Liver (tissue), 3 donors: Measurements from ENCODE around the gene PTP4A1.

ENCODE experiments used
- RAD21 ChIP-seq, 2 donors: IDR thresholded peaks; 2 replicates each; pipeline ENCODE4 v1.6.1; 2016; ENCODE audit warnings: antibody characterized with exemption in 2 of 2, mild to moderate bottlenecking in 2 of 2
- RXRA ChIP-seq, 2 donors: IDR thresholded peaks; 2 replicates each; pipeline ENCODE4 v1.6.1; 2017 to 2018; ENCODE audit warnings: antibody characterized with exemption in 2 of 2, mild to moderate bottlenecking in 1 of 2
- SP1 ChIP-seq: IDR thresholded peaks from 2 replicates; pipeline ENCODE4 v1.6.1; 2018; ENCODE audit warnings: antibody characterized with exemption, mild to moderate bottlenecking
- TAF1 ChIP-seq: conservative IDR thresholded peaks from 2 replicates; pipeline ENCODE4 v1.6.1; 2016; ENCODE audit warnings: antibody characterized with exemption, mild to moderate bottlenecking
- YY1 ChIP-seq: IDR thresholded peaks from 2 replicates; pipeline ENCODE4 v1.6.1; 2016; ENCODE audit warnings: antibody characterized with exemption, mild to moderate bottlenecking
- ZBTB33 ChIP-seq: IDR thresholded peaks from 2 replicates; pipeline ENCODE4 v1.6.1; 2016; ENCODE audit warnings: antibody characterized with exemption
- TF ChIP-seq, protein P1 (sequence below): fragments of 150-350 bp; IDR thresholded peaks from 2 replicates; pipeline ENCODE4 v1.5.1; 2017; ENCODE audit warnings: improper control_type of control experiment, low read depth, low read length; ENCODE audit not compliant: missing input control
- TF ChIP-seq, protein P2 (sequence below): IDR thresholded peaks from 2 replicates; pipeline ENCODE4 v1.6.1; 2016; ENCODE audit warnings: antibody characterized with exemption, mild to moderate bottlenecking
- donor health status: healthy.
- donor health status: healthy.

DNA sequence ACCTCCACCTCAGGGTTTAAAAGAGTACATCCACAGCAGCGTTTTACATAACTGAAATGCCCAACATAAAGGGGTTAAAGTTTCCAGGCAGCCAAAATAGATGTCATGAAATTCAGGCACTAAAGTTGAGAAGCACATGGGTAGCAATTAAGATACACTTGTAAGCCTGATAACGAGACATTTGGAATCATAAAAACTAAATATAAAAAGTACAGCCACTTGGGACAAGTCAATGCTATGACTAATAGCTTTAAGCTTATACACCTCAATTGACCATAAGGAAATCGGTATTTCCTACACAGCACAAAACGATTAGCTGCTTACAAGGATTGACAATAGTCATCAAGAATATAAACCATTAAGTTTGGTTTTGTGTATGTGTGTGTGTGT is 11.8 kb downstream of the PTP4A1 start:
- TF ChIP-seq, protein P1, sequence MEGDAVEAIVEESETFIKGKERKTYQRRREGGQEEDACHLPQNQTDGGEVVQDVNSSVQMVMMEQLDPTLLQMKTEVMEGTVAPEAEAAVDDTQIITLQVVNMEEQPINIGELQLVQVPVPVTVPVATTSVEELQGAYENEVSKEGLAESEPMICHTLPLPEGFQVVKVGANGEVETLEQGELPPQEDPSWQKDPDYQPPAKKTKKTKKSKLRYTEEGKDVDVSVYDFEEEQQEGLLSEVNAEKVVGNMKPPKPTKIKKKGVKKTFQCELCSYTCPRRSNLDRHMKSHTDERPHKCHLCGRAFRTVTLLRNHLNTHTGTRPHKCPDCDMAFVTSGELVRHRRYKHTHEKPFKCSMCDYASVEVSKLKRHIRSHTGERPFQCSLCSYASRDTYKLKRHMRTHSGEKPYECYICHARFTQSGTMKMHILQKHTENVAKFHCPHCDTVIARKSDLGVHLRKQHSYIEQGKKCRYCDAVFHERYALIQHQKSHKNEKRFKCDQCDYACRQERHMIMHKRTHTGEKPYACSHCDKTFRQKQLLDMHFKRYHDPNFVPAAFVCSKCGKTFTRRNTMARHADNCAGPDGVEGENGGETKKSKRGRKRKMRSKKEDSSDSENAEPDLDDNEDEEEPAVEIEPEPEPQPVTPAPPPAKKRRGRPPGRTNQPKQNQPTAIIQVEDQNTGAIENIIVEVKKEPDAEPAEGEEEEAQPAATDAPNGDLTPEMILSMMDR = no peak
- TF ChIP-seq SP1 (no peak), RAD21 (IDR thresholded peaks at IDR 0.05) (no peak), RXRA (IDR thresholded peaks at IDR 0.05) (no peak), YY1 (peak; percentile 9), ZBTB33 (no peak), TAF1 (no peak)
- TF ChIP-seq, protein P2, sequence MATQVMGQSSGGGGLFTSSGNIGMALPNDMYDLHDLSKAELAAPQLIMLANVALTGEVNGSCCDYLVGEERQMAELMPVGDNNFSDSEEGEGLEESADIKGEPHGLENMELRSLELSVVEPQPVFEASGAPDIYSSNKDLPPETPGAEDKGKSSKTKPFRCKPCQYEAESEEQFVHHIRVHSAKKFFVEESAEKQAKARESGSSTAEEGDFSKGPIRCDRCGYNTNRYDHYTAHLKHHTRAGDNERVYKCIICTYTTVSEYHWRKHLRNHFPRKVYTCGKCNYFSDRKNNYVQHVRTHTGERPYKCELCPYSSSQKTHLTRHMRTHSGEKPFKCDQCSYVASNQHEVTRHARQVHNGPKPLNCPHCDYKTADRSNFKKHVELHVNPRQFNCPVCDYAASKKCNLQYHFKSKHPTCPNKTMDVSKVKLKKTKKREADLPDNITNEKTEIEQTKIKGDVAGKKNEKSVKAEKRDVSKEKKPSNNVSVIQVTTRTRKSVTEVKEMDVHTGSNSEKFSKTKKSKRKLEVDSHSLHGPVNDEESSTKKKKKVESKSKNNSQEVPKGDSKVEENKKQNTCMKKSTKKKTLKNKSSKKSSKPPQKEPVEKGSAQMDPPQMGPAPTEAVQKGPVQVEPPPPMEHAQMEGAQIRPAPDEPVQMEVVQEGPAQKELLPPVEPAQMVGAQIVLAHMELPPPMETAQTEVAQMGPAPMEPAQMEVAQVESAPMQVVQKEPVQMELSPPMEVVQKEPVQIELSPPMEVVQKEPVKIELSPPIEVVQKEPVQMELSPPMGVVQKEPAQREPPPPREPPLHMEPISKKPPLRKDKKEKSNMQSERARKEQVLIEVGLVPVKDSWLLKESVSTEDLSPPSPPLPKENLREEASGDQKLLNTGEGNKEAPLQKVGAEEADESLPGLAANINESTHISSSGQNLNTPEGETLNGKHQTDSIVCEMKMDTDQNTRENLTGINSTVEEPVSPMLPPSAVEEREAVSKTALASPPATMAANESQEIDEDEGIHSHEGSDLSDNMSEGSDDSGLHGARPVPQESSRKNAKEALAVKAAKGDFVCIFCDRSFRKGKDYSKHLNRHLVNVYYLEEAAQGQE = no peak
